CD14-positive monocyte (primary cell): ENCODE data around the gene LY86. TPM values are rescaled to one million over a fixed set of nuclear protein-coding genes. Genes with fewer than 3 reads are reported as not detected.

Source experiments
- DNase-seq, 3 donors: peaks; one replicate each; pipeline ENCODE4 v3.0.0-alpha.2; 2011 to 2022
- H2AFZ ChIP-seq: 2 replicates; pipeline ENCODE4 v1.6.0; 2012; ENCODE audit warnings: mild to moderate bottlenecking, low read depth, low read length, inconsistent platforms; ENCODE audit not compliant: insufficient read depth, poor library complexity, severe bottlenecking
- H3K27ac ChIP-seq, 2 donors: 1 replicate in 1 of 2; 2 replicates in 1 of 2; pipeline ENCODE4 v1.5.1; 2012 to 2013; ENCODE audit warnings: low read length in 2 of 2, control low read depth in 1 of 2, inconsistent platforms in 1 of 2, low read depth in 1 of 2, mild to moderate bottlenecking in 1 of 2
- H3K27me3 ChIP-seq, 2 donors: one replicate each; pipeline versions ENCODE4 v1.6.0 to v1.6.1; 2011 to 2013; ENCODE audit warnings: low read length in 2 of 2; ENCODE audit not compliant: control insufficient read depth in 2 of 2, insufficient read depth in 2 of 2
- H3K36me3 ChIP-seq, 2 donors: replicated peaks in 1 of 2; 1 replicate in 1 of 2; 2 replicates in 1 of 2; pipeline versions ENCODE4 v1.5.1 to v1.6.1; 2012 to 2013; ENCODE audit warnings: low read length in 2 of 2, control low read depth in 1 of 2, inconsistent platforms in 1 of 2, mild to moderate bottlenecking in 1 of 2; ENCODE audit not compliant: insufficient read depth in 2 of 2, control insufficient read depth in 1 of 2
- H3K4me1 ChIP-seq, 2 donors: 1 replicate in 1 of 2; 2 replicates in 1 of 2; pipeline versions ENCODE4 v1.5.1 to v1.6.1; 2012 to 2013; ENCODE audit warnings: low read length in 2 of 2, control low read depth in 1 of 2, inconsistent platforms in 1 of 2, mild to moderate bottlenecking in 1 of 2, moderate library complexity in 1 of 2; ENCODE audit not compliant: insufficient read depth in 2 of 2, control insufficient read depth in 1 of 2
- H3K4me2 ChIP-seq: replicated peaks from 2 replicates; pipeline ENCODE3; 2012; ENCODE audit warnings: low read length, moderate library complexity, mild to moderate bottlenecking; ENCODE audit not compliant: poor library complexity, severe bottlenecking; ENCODE audit errors: extremely low read depth
- H3K4me3 ChIP-seq, 3 experiments: fragments of 200-600 bp in 1 of 3; sonication (generic) in 1 of 3; replicated peaks in 1 of 3; 1 replicate in 2 of 3; 2 replicates in 1 of 3; pipeline ENCODE4 v1.5.1; 2011 to 2013; ENCODE audit warnings: low read length in 3 of 3, mild to moderate bottlenecking in 3 of 3, control low read depth in 2 of 3, low read depth in 2 of 3, inconsistent platforms in 1 of 3, moderate library complexity in 1 of 3
- H3K79me2 ChIP-seq: 2 replicates; pipeline ENCODE4 v1.6.0; 2012; ENCODE audit warnings: mild to moderate bottlenecking, control low read depth, inconsistent platforms, low read length, moderate library complexity; ENCODE audit not compliant: insufficient read depth
- H3K9ac ChIP-seq: 2 replicates; pipeline ENCODE4 v1.6.0; 2017; ENCODE audit warnings: low read length, mild to moderate bottlenecking; ENCODE audit not compliant: insufficient read depth, poor library complexity, severe bottlenecking
- H3K9me3 ChIP-seq, 2 donors: replicated peaks in 1 of 2; 1 replicate in 1 of 2; 2 replicates in 1 of 2; pipeline versions ENCODE4 v1.5.1 to v1.6.1; 2012 to 2013; ENCODE audit warnings: low read length in 2 of 2, control low read depth in 1 of 2; ENCODE audit not compliant: control insufficient read depth in 1 of 2, insufficient read depth in 1 of 2
- H4K20me1 ChIP-seq: 2 replicates; pipeline ENCODE4 v1.6.0; 2012; ENCODE audit warnings: mild to moderate bottlenecking, low read length, control low read depth, moderate library complexity; ENCODE audit not compliant: insufficient read depth
- H3K27ac Mint-ChIP-seq, 7 donors: one replicate each; pipeline ENCODE4 v1.8.0; 2020; ENCODE audit warnings: mild to moderate bottlenecking in 7 of 7, mixed read lengths in 7 of 7, moderate library complexity in 6 of 7, inconsistent platforms in 2 of 7
- H3K27me3 Mint-ChIP-seq, 3 donors: one replicate each; pipeline ENCODE4 v1.8.0; 2021 to 2022; ENCODE audit warnings: low read depth in 3 of 3, mild to moderate bottlenecking in 3 of 3, mixed read lengths in 3 of 3, moderate library complexity in 3 of 3, inconsistent platforms in 1 of 3
- H3K36me3 Mint-ChIP-seq, 2 donors: one replicate each; pipeline ENCODE4 v1.8.0; 2020; ENCODE audit warnings: mixed read lengths in 2 of 2, inconsistent platforms in 1 of 2, mild to moderate bottlenecking in 1 of 2
- H3K4me1 Mint-ChIP-seq: one replicate; pipeline ENCODE4 v1.8.0; 2020; ENCODE audit warnings: mild to moderate bottlenecking, mixed read lengths
- H3K4me3 Mint-ChIP-seq, 2 donors: one replicate each; pipeline ENCODE4 v1.8.0; 2020; ENCODE audit warnings: mild to moderate bottlenecking in 2 of 2, mixed read lengths in 2 of 2, moderate library complexity in 1 of 2
- H3K9me3 Mint-ChIP-seq, 7 donors: one replicate each; pipeline ENCODE4 v1.8.0; 2020 to 2022; ENCODE audit warnings: mixed read lengths in 7 of 7, mild to moderate bottlenecking in 6 of 7, moderate library complexity in 6 of 7, inconsistent platforms in 2 of 7
- CTCF ChIP-seq: fragments of 200-600 bp; IDR thresholded peaks from one replicate; pipeline ENCODE4 v1.8.0; 2022; ENCODE audit warnings: antibody characterized with exemption, mild to moderate bottlenecking
- WGBS: methylation state at CpG from one replicate; pipeline ENCODE4 v1.1.5; 2013; ENCODE audit warnings: missing lambda C conversion rate; ENCODE audit not compliant: insufficient coverage; 5-methylcytosine and 5-hydroxymethylcytosine counted together
- intact Hi-C, 2 donors: fragments of 100-400 bp; cut with micrococcal nuclease; formaldehyde crosslinking; loops; one replicate each; pipeline versions ENCODE4 v1.15.0 to v1.15.1; 2023
- polyA plus RNA-seq, 3 donors: library from polyadenylated mRNA; depleted of rRNA in 1 of 3; unstranded in 2 of 3; stranded (reverse) in 1 of 3; fragments of 300-500 nt in 2 of 3; fragments of >200 nt in 1 of 3; fragmentation: Illumina TruSeq in 2 of 3; gene quantifications; 1 replicate in 2 of 3; 2 replicates in 1 of 3; pipeline ENCODE4 v1.2.3, GENCODE V29; 2012 to 2021

The LY86 gene
- polyA plus RNA-seq, 3 donors, result 166 to 609 (median 454) TPM

DNA sequence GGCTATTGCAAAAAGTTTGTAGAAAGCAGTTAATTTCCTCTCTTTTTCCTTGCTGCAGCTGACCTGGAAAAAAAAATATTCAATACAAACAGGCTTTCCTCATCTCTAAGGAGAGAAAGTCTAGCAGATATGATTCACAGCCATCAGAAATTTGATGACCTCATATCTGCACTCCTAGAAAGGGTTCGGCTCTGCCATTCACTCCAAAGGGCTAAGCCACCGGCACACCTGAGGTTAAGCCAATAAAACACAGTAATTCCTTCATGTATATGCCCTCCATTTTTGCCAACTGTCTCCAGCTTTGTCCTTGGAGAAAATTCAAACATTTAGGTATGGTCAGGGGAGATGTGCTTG lies 18.7 kb upstream of the LY86 start:
- no peak overlapping the region for H3K9ac ChIP-seq
- H3K27me3 ChIP-seq, result no peaks in the 10 kb centered on the region
- Mint-ChIP-seq H3K4me1 (peaks cover 15% of the 10 kb centered on the region), H3K27ac (no peak overlapping the region), H3K36me3 (no peaks in the 10 kb centered on the region), H3K9me3 (peaks cover 0 to 7% (median 4%) of the 10 kb centered on the region in 7 donors), H3K27me3 (peaks cover 0 to 3% (median 1%) of the 10 kb centered on the region in 3 donors), H3K4me3 (no peak overlapping the region)
- no peak overlapping the region for H3K4me2 ChIP-seq
- H3K79me2 ChIP-seq, result no peaks in the 10 kb centered on the region
- H3K9me3 ChIP-seq, result no peaks in the 10 kb centered on the region
- H3K4me3 ChIP-seq, result no peak overlapping the region
- H3K27ac ChIP-seq, result no peak overlapping the region
- no peak overlapping the region for H2AFZ ChIP-seq
- TF ChIP-seq CTCF, result no peak
- H3K4me1 ChIP-seq, result peaks cover 8 to 12% of the 10 kb centered on the region in 2 donors
- no peaks in the 10 kb centered on the region for H4K20me1 ChIP-seq
- no peaks in the 10 kb centered on the region for H3K36me3 ChIP-seq
- WGBS, result no CpG with 5 or more reads among the region's 2 CpGs
- intact Hi-C loops, result no loop called here
- DNase-seq, result no peak

DNA sequence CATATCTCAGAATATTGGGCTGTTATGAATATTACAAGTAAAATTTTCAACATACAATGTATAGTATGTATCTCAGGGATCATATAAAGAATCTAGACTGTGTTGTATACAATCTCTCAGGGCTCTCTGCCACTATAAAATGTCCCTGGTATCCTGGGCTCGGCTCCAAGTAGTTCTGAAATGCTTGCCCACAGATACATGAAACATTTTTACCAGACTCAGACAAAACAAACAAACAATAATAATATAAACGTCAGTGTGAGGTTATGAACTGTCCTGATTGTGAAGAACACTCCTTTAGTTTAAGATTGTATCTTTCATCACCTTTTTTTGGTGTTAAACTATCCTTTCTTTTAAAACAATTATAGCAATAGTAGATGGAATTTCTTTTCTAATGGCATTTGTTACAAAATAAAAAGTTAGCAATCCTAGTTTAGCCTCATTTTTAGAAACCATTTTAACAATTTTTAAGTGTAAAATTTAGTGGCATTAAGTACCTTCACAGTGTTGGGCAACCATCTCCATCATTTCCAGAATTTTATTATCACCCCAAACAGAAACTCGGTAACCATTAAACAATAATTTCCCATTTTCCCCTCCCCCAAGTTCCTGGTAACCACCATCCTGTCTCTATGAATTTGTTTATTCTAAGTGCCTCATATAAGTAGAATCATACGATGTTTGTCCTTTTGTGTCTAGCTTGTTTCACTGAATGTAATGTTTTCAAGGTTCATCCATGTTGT lies 17.4 kb upstream of the LY86 start:
- H4K20me1 ChIP-seq, result no peaks in the 10 kb centered on the region
- H3K9ac ChIP-seq, result no peak overlapping the region
- Mint-ChIP-seq H3K27ac (no peak overlapping the region), H3K4me3 (no peak overlapping the region), H3K27me3 (peaks cover 0 to 3% (median 1%) of the 10 kb centered on the region in 3 donors), H3K36me3 (no peaks in the 10 kb centered on the region), H3K4me1 (peaks cover 15% of the 10 kb centered on the region), H3K9me3 (peaks cover 0 to 7% (median 4%) of the 10 kb centered on the region in 7 donors)
- no peak overlapping the region for H3K27ac ChIP-seq
- WGBS, result no CpG with 5 or more reads among the region's 4 CpGs
- no peak for TF ChIP-seq CTCF
- no peaks in the 10 kb centered on the region for H3K36me3 ChIP-seq
- no peak overlapping the region for H2AFZ ChIP-seq
- no peaks in the 10 kb centered on the region for H3K9me3 ChIP-seq
- intact Hi-C loops, result no loop called here
- no peak overlapping the region for H3K4me3 ChIP-seq
- no peaks in the 10 kb centered on the region for H3K79me2 ChIP-seq
- no peak for DNase-seq
- no peaks in the 10 kb centered on the region for H3K27me3 ChIP-seq
- H3K4me2 ChIP-seq, result no peak overlapping the region
- H3K4me1 ChIP-seq, result peaks cover 8 to 12% of the 10 kb centered on the region in 2 donors
